ENCODE measurements around the gene SUCNR1. TPM values are rescaled to one million over a fixed set of nuclear protein-coding genes. Genes with fewer than 3 reads are reported as not detected.
"Not testable (repeated sequence)": the region's sequence is repeated elsewhere in the genome, so short reads cannot be mapped to it uniquely, and the experiment has no call there.

The SUCNR1 gene
- total RNA-seq, 2 donors from 2014 or later, result 1.1 to 1.5 TPM

GRCh38 chr3:151925419-151925818, 52.0 kb downstream of the SUCNR1 start:
- DNase-seq (ENCODE audit: low spot score), result no peak
- Histone ChIP-seq H3K4me3 (no peak overlapping the region), H3K9me3 (no peaks in the 10 kb centered on the region), H3K27ac (no peak overlapping the region), H3K4me1 (no peaks in the 10 kb centered on the region), H3K36me3 (no peaks in the 10 kb centered on the region), H3K27me3 (no peaks in the 10 kb centered on the region)
- TF ChIP-seq CTCF (IDR thresholded peaks at IDR 0.05), result no peak

GRCh38 chr3:151925876-151926275, 52.4 kb downstream of the SUCNR1 start:
- Histone ChIP-seq H3K36me3 (no peaks in the 10 kb centered on the region), H3K4me1 (no peaks in the 10 kb centered on the region), H3K27me3 (no peaks in the 10 kb centered on the region), H3K9me3 (no peaks in the 10 kb centered on the region), H3K4me3 (no peak overlapping the region), H3K27ac (no peak overlapping the region)
- no peak for DNase-seq (ENCODE audit: low spot score)
- TF ChIP-seq CTCF (IDR thresholded peaks at IDR 0.05), result no peak

DNA sequence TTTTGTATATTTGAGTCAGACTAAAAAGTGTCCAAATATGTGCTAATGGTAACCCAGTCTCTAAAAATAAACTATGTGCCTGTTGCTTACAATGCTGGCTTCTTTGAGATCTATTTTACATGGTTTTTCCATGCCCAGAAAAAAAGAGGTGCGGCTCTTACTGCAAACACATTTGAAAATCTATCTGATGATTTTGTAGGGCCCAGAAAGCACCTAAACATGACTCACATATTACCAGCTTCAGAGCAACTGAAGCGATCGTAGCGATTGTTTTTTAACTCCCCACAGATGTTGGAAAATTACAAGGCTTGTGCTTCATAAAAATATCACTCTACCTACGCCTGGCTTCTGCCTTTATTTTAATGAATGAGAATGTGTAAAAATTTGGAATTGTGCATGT, 53.5 kb downstream of the SUCNR1 start:
- Histone ChIP-seq H3K9me3 (no peaks in the 10 kb centered on the region), H3K4me3 (no peak overlapping the region), H3K36me3 (no peaks in the 10 kb centered on the region), H3K27me3 (no peaks in the 10 kb centered on the region), H3K27ac (no peak overlapping the region), H3K4me1 (no peaks in the 10 kb centered on the region)
- no peak for TF ChIP-seq CTCF (IDR thresholded peaks at IDR 0.05)
- DNase-seq (ENCODE audit: low spot score), result no peak

DNA sequence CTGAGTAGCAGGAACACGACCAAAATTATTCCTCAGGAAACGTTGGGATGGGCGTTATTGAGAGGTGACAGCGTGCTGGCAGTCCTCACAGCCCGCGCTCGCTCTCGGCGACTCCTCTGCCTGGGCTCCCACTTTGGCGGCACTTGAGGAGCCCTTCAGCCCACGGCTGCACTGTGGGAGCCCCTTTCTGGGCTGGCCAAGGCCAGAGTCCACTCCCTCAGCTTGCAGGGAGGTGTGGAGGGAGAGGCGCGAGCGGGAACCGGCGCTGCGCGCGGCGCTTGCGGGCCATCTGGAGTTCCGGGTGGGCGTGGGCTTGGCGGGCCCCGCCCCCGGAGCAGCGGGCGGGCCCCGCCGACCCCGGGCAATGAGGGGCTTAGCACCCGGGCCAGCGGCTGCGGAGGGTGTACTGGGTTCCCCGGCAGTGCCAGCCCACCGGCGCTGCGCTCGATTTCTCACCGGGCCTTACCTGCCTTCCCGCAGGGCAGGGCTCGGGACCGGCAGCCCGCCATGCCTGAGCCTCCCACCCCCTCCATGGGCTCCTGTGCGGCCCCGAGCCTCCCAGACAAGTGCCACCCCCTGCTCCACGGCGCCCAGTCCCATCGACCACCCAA, 54.6 kb downstream of the SUCNR1 start:
- H3K27me3 ChIP-seq; DNase-seq (ENCODE audit: low spot score); H3K36me3 ChIP-seq; H3K27ac ChIP-seq; H3K4me3 ChIP-seq; H3K4me1 ChIP-seq; H3K9me3 ChIP-seq: not testable (repeated sequence)

DNA sequence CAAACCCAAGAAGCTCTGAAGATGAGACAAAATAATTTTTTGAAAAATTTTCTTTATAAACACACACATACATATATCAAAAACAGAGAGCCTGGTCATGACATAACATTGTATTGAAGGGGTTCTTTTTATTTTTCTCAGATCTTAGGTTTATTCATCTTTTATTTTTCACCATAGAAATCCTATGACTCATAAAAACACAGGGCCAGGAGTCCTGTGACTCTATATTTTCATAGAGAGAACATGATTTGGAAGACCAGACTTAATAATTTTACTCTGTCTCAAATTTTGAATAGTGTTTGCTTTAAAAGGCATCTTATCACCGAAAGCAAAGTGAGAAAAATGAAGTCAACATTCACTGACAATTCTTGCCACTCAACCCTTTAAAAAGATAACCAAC, 57.7 kb downstream of the SUCNR1 start:
- no peak overlapping the region for H3K27ac ChIP-seq
- no peaks in the 10 kb centered on the region for H3K27me3 ChIP-seq
- no peak overlapping the region for H3K4me3 ChIP-seq
- H3K9me3 ChIP-seq, result no peaks in the 10 kb centered on the region
- no peaks in the 10 kb centered on the region for H3K36me3 ChIP-seq
- TF ChIP-seq CTCF (IDR thresholded peaks at IDR 0.05), result no peak
- no peaks in the 10 kb centered on the region for H3K4me1 ChIP-seq
- no peak for DNase-seq (ENCODE audit: low spot score)

DNA sequence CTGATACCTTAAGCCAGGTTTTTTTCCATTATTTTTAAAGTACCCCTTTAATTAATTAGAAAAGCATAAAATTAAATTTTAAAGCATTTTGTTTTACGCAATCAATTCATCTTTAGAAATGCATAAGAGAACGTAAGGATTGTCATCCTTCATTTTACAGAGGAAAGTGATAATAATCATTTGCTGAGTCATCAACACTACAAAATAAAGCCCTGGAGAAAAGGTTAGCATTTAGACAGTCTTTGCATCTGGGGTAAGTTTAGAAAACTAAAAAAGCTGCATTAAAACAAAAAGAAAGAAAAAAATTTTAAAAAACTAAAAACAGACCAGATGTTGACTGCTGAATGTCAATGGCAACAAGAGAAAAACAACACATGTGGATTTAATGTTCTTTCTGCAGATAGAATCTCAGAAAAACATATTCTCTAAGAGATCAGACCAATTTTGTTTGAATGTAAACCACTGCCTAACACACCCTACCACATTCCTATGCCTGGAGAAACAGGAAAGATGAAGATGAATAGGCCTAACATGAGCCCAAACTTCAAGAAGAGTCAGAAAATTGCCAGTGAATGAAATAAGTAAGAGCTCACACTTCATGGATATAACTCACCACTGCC, 59.9 kb downstream of the SUCNR1 start:
- H3K4me3 ChIP-seq, result no peak overlapping the region
- no peaks in the 10 kb centered on the region for H3K27me3 ChIP-seq
- H3K9me3 ChIP-seq, result no peaks in the 10 kb centered on the region
- no peak for DNase-seq (ENCODE audit: low spot score)
- H3K36me3 ChIP-seq, result no peaks in the 10 kb centered on the region
- H3K4me1 ChIP-seq, result no peaks in the 10 kb centered on the region
- no peak overlapping the region for H3K27ac ChIP-seq
- TF ChIP-seq CTCF (IDR thresholded peaks at IDR 0.05), result no peak

Other genes with a start within 250 kb of the SUCNR1 start
- gene AADACL2, start 139.7 kb upstream of the SUCNR1 start, total RNA-seq, result under 1 TPM in 1 of 2 donors, not detected in 1; 0.16 TPM
- gene AADAC, start 59.5 kb upstream of the SUCNR1 start, total RNA-seq, result under 1 TPM; 0.39 to 0.70 TPM

Measured in right atrium auricular region (tissue), 2 donors.